ENCODE data around the gene FREM2.

FREM2 gene

GRCh38 chr13:38849315-38849714 is 162.4 kb downstream of the FREM2 start:
- Histone ChIP-seq H3K4me3 (no peak overlapping the region), H3K27me3 (no peaks in the 10 kb centered on the region), H3K4me1 (no peaks in the 10 kb centered on the region), H3K27ac (no peak overlapping the region), H3K9me3 (no peaks in the 10 kb centered on the region), H3K36me3 (no peaks in the 10 kb centered on the region)
- no peak for DNase-seq
- intact Hi-C loops (cut with DNase I; ENCODE audit: low total_unique reads): no loop called here
- no peak for TF ChIP-seq CTCF (IDR thresholded peaks at IDR 0.05)

GRCh38 chr13:38850868-38851626 is 164.2 kb downstream of the FREM2 start:
- Histone ChIP-seq H3K4me1 (no peaks in the 10 kb centered on the region), H3K9me3 (no peaks in the 10 kb centered on the region), H3K36me3 (no peaks in the 10 kb centered on the region), H3K27me3 (no peaks in the 10 kb centered on the region), H3K27ac (no peak overlapping the region), H3K4me3 (no peak overlapping the region)
- no peak for DNase-seq
- intact Hi-C loops (cut with DNase I; ENCODE audit: low total_unique reads): no loop called here
- TF ChIP-seq CTCF (IDR thresholded peaks at IDR 0.05): no peak

GRCh38 chr13:38854226-38854625 is 167.3 kb downstream of the FREM2 start:
- Histone ChIP-seq H3K36me3 (no peaks in the 10 kb centered on the region), H3K9me3 (no peaks in the 10 kb centered on the region), H3K27ac (no peak overlapping the region), H3K4me1 (no peaks in the 10 kb centered on the region), H3K27me3 (no peaks in the 10 kb centered on the region), H3K4me3 (no peak overlapping the region)
- DNase-seq: no peak
- intact Hi-C loops (cut with DNase I; ENCODE audit: low total_unique reads): no loop called here
- no peak for TF ChIP-seq CTCF (IDR thresholded peaks at IDR 0.05)

- no peak overlapping the region for H3K27ac ChIP-seq
- no peaks in the 10 kb centered on the region for H3K27me3 ChIP-seq
- H3K36me3 ChIP-seq: no peaks in the 10 kb centered on the region
- DNase-seq: no peak
- intact Hi-C loops (cut with DNase I; ENCODE audit: low total_unique reads): no loop called here
- H3K4me3 ChIP-seq: no peak overlapping the region
- no peaks in the 10 kb centered on the region for H3K4me1 ChIP-seq
- no peak for TF ChIP-seq CTCF (IDR thresholded peaks at IDR 0.05)
- H3K9me3 ChIP-seq: no peaks in the 10 kb centered on the region
Measured at GRCh38 chr13:38856065-38856464, 169.2 kb downstream of the FREM2 start.

GRCh38 chr13:38862443-38862842 is 175.6 kb downstream of the FREM2 start:
- no peak for DNase-seq
- no peak overlapping the region for H3K27ac ChIP-seq
- H3K36me3 ChIP-seq: no peaks in the 10 kb centered on the region
- H3K9me3 ChIP-seq: no peaks in the 10 kb centered on the region
- no peaks in the 10 kb centered on the region for H3K4me1 ChIP-seq
- H3K4me3 ChIP-seq: no peak overlapping the region
- TF ChIP-seq CTCF (IDR thresholded peaks at IDR 0.05): no peak
- no peaks in the 10 kb centered on the region for H3K27me3 ChIP-seq
- intact Hi-C loops (cut with DNase I; ENCODE audit: low total_unique reads): no loop called here

- no peak overlapping the region for H3K27ac ChIP-seq
- H3K9me3 ChIP-seq: no peaks in the 10 kb centered on the region
- intact Hi-C loops (cut with DNase I; ENCODE audit: low total_unique reads): no loop called here
- no peak overlapping the region for H3K4me3 ChIP-seq
- no peaks in the 10 kb centered on the region for H3K4me1 ChIP-seq
- H3K36me3 ChIP-seq: no peaks in the 10 kb centered on the region
- H3K27me3 ChIP-seq: no peaks in the 10 kb centered on the region
- no peak for TF ChIP-seq CTCF (IDR thresholded peaks at IDR 0.05)
- no peak for DNase-seq
Measured at GRCh38 chr13:38863536-38863935, 176.7 kb downstream of the FREM2 start.

Measured in tibial artery (tissue), 4 donors.